Endodermal cell (in vitro differentiated cells): Measurements from ENCODE around the gene CKAP2L. TPM values are rescaled to one million over a fixed set of nuclear protein-coding genes. Genes with fewer than 3 reads are reported as not detected.

Experiments
- DNase-seq: peaks from one replicate; pipeline ENCODE4 v3.0.0-alpha.2; 2017
- H3K27ac ChIP-seq: 2 replicates; pipeline ENCODE4 v1.5.1; 2013; ENCODE audit warnings: mild to moderate bottlenecking, low read depth, low read length, moderate library complexity
- H3K27me3 ChIP-seq: 2 replicates; pipeline ENCODE4 v1.6.1; 2013; ENCODE audit warnings: mild to moderate bottlenecking, low read length, moderate library complexity; ENCODE audit not compliant: insufficient read depth, control insufficient read depth, poor library complexity, severe bottlenecking
- H3K36me3 ChIP-seq: 2 replicates; pipeline ENCODE4 v1.7.0; 2013; ENCODE audit warnings: mild to moderate bottlenecking, low read length, moderate library complexity; ENCODE audit not compliant: control insufficient read depth, insufficient read depth
- H3K4me1 ChIP-seq: one replicate; pipeline ENCODE4 v1.7.0; 2013; ENCODE audit warnings: low read length; ENCODE audit not compliant: control insufficient read depth, insufficient read depth
- H3K4me3 ChIP-seq: 2 replicates; pipeline ENCODE4 v1.5.1; 2013; ENCODE audit warnings: mild to moderate bottlenecking, low read length, moderate library complexity
- H3K9ac ChIP-seq: 2 replicates; pipeline ENCODE4 v1.6.1; 2013; ENCODE audit warnings: mild to moderate bottlenecking, low read length, moderate library complexity; ENCODE audit not compliant: poor library complexity, severe bottlenecking; ENCODE audit errors: extremely low read depth
- H3K9me3 ChIP-seq: 2 replicates; pipeline ENCODE4 v1.6.1; 2013; ENCODE audit warnings: mild to moderate bottlenecking, low read length, moderate library complexity; ENCODE audit not compliant: control insufficient read depth
- H3K27ac Mint-ChIP-seq: 2 replicates; pipeline ENCODE4 v1.8.0; 2020; ENCODE audit warnings: mixed read lengths
- H3K27me3 Mint-ChIP-seq: 2 replicates; pipeline ENCODE4 v1.8.0; 2021; ENCODE audit warnings: mild to moderate bottlenecking, mixed read lengths; ENCODE audit not compliant: insufficient read depth
- H3K36me3 Mint-ChIP-seq: 2 replicates; pipeline ENCODE4 v1.8.0; 2020; ENCODE audit warnings: low read depth, mixed read lengths
- H3K4me1 Mint-ChIP-seq: 2 replicates; pipeline ENCODE4 v1.8.0; 2020; ENCODE audit warnings: mixed read lengths
- H3K4me3 Mint-ChIP-seq: 2 replicates; pipeline ENCODE4 v1.8.0; 2020; ENCODE audit warnings: mild to moderate bottlenecking, moderate library complexity, mixed read lengths
- H3K9me3 Mint-ChIP-seq: 2 replicates; pipeline ENCODE4 v1.8.0; 2020; ENCODE audit warnings: mild to moderate bottlenecking, mixed read lengths
- WGBS, 2 experiments: methylation state at CpG; one replicate each; pipeline versions ENCODE4 v1.1.5 to v1.1.7; 2013; ENCODE audit warnings: missing lambda C conversion rate in 2 of 2, mixed read lengths in 1 of 2; ENCODE audit not compliant: insufficient coverage in 1 of 2, insufficient read length in 1 of 2; 5-methylcytosine and 5-hydroxymethylcytosine counted together
- total RNA-seq, 2 donors: library from RNA; stranded (reverse); fragmentation: NEBNext Ultra II Directional in 1 of 2; extraction: Animal tissue kit (Norgen Biotek cat#: 25700) in 1 of 2; gene quantifications; 2 replicates in 1 of 2; 3 replicates in 1 of 2; pipeline ENCODE4 v1.2.1, GENCODE V29; 2021
- TF ChIP-seq, protein P1 (sequence below): fragments of 200-600 bp; sonication (generic); conservative IDR thresholded peaks from 2 replicates; pipeline ENCODE4 v1.5.0; 2021; ENCODE audit warnings: antibody characterized with exemption, mild to moderate bottlenecking

CKAP2L gene
- total RNA-seq, 2 donors from 2014 or later: 20.1 to 30.3 TPM

DNA sequence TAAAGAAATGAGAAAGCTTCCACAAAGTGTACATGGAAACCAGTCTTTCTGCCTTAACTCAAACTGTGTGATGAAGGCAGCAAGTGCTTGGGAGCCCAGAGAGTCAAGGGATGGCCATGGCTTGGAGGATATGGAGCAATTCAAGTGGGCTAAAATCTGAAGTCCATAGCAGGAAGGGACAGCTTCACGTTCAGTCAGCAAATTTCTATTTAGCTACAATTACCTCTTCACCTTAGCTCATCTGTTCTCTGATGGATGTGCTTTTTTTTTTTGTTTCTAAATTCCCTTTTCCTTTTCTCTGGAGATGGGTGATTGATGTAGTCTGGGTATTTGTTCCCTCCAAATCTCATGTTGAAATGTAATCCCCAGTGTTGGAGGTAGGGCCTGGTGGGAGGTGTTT is 24.8 kb upstream of the CKAP2L start:
- Histone ChIP-seq H3K4me3 (no peak overlapping the region), H3K27ac (no peak overlapping the region), H3K9ac (no peak overlapping the region), H3K36me3 (no peaks in the 10 kb centered on the region), H3K4me1 (peaks cover 4% of the 10 kb centered on the region), H3K27me3 (no peaks in the 10 kb centered on the region), H3K9me3 (no peaks in the 10 kb centered on the region)
- peaks cover 21% of the 10 kb centered on the region for H3K4me1 Mint-ChIP-seq
- no peak for DNase-seq
- TF ChIP-seq, protein P1, sequence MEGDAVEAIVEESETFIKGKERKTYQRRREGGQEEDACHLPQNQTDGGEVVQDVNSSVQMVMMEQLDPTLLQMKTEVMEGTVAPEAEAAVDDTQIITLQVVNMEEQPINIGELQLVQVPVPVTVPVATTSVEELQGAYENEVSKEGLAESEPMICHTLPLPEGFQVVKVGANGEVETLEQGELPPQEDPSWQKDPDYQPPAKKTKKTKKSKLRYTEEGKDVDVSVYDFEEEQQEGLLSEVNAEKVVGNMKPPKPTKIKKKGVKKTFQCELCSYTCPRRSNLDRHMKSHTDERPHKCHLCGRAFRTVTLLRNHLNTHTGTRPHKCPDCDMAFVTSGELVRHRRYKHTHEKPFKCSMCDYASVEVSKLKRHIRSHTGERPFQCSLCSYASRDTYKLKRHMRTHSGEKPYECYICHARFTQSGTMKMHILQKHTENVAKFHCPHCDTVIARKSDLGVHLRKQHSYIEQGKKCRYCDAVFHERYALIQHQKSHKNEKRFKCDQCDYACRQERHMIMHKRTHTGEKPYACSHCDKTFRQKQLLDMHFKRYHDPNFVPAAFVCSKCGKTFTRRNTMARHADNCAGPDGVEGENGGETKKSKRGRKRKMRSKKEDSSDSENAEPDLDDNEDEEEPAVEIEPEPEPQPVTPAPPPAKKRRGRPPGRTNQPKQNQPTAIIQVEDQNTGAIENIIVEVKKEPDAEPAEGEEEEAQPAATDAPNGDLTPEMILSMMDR: no peak
- H3K27ac Mint-ChIP-seq: no peak overlapping the region
- H3K27me3 Mint-ChIP-seq: no peaks in the 10 kb centered on the region
- 86 to 100% methylated on average over 1 of the region's 1 CpG for WGBS, 2 experiments
- H3K4me3 Mint-ChIP-seq: no peak overlapping the region
- H3K36me3 Mint-ChIP-seq: no peaks in the 10 kb centered on the region
- H3K9me3 Mint-ChIP-seq: no peaks in the 10 kb centered on the region

DNA sequence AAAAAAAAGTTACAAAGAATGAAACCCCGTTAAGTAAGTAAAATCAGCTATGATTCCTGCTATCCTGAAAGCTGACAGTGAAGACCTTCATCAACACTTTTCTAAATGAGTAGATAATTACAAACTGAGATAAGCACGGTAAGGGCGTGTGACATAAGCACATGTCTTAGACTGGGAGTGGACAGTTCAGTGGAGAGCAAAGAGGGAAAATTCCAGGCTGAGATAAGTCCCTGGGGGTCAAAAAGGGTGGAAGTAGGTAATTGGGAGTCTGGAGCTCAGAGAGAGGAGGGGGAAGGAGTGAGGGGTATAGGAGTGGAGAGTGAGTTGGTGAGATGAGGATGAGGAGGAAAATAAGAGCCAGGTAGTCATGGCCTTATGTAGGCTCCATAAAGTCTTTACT is 24.2 kb upstream of the CKAP2L start:
- no peaks in the 10 kb centered on the region for H3K36me3 Mint-ChIP-seq
- peaks cover 26% of the 10 kb centered on the region for H3K4me1 Mint-ChIP-seq
- peaks cover 4% of the 10 kb centered on the region for H3K4me1 ChIP-seq
- DNase-seq: no peak
- no peak overlapping the region for H3K4me3 ChIP-seq
- WGBS, 2 experiments: 77 to 95% methylated on average over 2 to 3 of the region's 3 CpGs
- no peaks in the 10 kb centered on the region for H3K36me3 ChIP-seq
- no peaks in the 10 kb centered on the region for H3K9me3 ChIP-seq
- TF ChIP-seq, protein P1: no peak
- no peak overlapping the region for H3K4me3 Mint-ChIP-seq
- no peak overlapping the region for H3K27ac ChIP-seq
- H3K27ac Mint-ChIP-seq: no peak overlapping the region
- H3K9me3 Mint-ChIP-seq: no peaks in the 10 kb centered on the region
- no peaks in the 10 kb centered on the region for H3K27me3 ChIP-seq
- H3K9ac ChIP-seq: no peak overlapping the region
- no peaks in the 10 kb centered on the region for H3K27me3 Mint-ChIP-seq

DNA sequence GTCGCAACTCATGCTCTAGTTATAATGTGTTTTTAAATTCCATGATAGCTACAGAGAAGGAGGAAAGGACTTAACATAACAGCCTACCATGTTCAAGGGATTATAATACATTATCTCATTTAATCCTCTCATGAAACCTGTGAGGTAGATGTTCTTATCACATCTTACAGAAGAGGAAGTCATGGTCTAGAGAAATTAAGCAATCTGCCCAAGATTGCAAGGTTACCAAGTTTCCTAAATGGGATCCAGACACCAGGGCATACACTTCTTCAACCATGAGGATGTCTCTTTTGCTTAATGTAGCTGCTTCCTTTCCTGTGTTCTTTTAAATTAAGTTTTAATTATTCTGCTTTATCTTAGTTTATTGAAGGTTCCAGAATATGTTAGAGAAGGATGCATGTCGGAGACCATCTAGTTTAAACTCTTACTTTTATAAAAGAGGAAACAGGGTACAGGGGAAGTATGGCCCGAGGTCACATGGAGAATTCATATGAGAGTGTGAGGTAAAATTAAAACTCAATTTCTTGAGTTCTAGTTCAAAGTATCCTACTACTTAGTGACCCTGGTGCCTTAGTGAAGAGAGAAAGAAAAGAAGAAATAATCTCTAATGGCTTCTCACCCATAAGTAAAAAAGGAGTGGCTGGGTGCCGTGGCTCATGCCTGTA is 23.5 kb upstream of the CKAP2L start:
- Mint-ChIP-seq H3K27ac (no peak overlapping the region), H3K27me3 (no peaks in the 10 kb centered on the region), H3K36me3 (no peaks in the 10 kb centered on the region), H3K9me3 (no peaks in the 10 kb centered on the region), H3K4me3 (no peak overlapping the region), H3K4me1 (peaks cover 31% of the 10 kb centered on the region)
- H3K27ac ChIP-seq: no peak overlapping the region
- no peaks in the 10 kb centered on the region for H3K36me3 ChIP-seq
- DNase-seq: no peak
- 96 to 98% methylated on average over 4 of the region's 4 CpGs for WGBS, 2 experiments
- H3K9ac ChIP-seq: no peak overlapping the region
- H3K4me3 ChIP-seq: no peak overlapping the region
- H3K9me3 ChIP-seq: no peaks in the 10 kb centered on the region
- TF ChIP-seq, protein P1: no peak
- H3K4me1 ChIP-seq: peaks cover 4% of the 10 kb centered on the region
- no peaks in the 10 kb centered on the region for H3K27me3 ChIP-seq
